GM23248 (cell line): ENCODE measurements around the gene FUBP3.

ENCODE experiments used
- EZH2 ChIP-seq: fragments of 200-600 bp; sonication (generic); IDR thresholded peaks from 2 replicates; pipeline ENCODE4 v1.6.1; 2018; ENCODE audit warnings: antibody characterized with exemption, mild to moderate bottlenecking; ENCODE audit not compliant: insufficient read depth, poor library complexity, severe bottlenecking
- EZH2phosphoT487 ChIP-seq: fragments of 200-600 bp; sonication (generic); IDR thresholded peaks from 2 replicates; pipeline ENCODE4 v1.6.1; 2018; ENCODE audit warnings: antibody characterized with exemption, moderate library complexity, mild to moderate bottlenecking, low read depth; ENCODE audit not compliant: insufficient read depth

DNA sequence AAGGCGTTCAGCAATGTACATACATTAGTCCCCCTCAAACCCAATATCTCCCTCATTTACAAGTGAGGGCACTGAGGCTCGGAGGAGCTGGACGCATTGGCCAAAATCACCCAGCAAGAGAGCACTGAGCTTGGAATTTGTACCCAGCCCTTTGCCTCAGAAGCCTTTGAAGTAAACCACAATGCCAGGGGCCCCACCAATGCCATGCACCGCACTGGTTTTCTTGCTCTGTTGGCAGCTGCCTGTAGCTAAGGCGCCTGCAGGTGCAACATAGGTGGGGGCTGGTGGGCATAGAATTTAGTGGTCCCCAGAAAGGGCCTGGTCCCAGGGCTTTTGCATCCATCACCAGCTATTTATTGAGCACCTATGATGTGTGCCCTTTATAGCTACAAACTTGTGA, 37.3 kb upstream of the FUBP3 start:
- TF ChIP-seq EZH2 = no peak
- TF ChIP-seq EZH2phosphoT487 = no peak
